HL-60 (cell line): Measurements from ENCODE around the gene COQ8B.
"Not testable (repeated sequence)": the region's sequence is repeated elsewhere in the genome, so short reads cannot be mapped to it uniquely, and the experiment has no call there.

Experiments used
- DNase-seq, 2 experiments: peaks; one replicate each; pipeline ENCODE4 v3.0.0-alpha.2; 2010 to 2020; ENCODE audit warnings: low read depth in 1 of 2, low spot score in 1 of 2
- H3K27ac ChIP-seq: fragments of 250-450 bp; sonication (Bioruptor Pico); replicated peaks from 2 replicates; pipeline ENCODE4 v1.5.1; 2020; ENCODE audit warnings: mild to moderate bottlenecking, moderate library complexity
- H3K27me3 ChIP-seq: fragments of 250-450 bp; sonication (Bioruptor Pico); 2 replicates; pipeline ENCODE4 v1.5.1; 2021; ENCODE audit warnings: mild to moderate bottlenecking, moderate library complexity; ENCODE audit not compliant: insufficient read depth, poor library complexity, severe bottlenecking
- H3K4me3 ChIP-seq: replicated peaks from 2 replicates; pipeline ENCODE4 v1.5.1; 2011; ENCODE audit warnings: mild to moderate bottlenecking, control low read depth, low read length; ENCODE audit not compliant: insufficient read depth
- CTCF ChIP-seq: IDR thresholded peaks from one replicate; pipeline ENCODE4 v1.5.1; 2011; ENCODE audit warnings: low read length, control low read depth, inconsistent platforms; ENCODE audit not compliant: insufficient read depth
- GABPA ChIP-seq: IDR thresholded peaks from 2 replicates; pipeline ENCODE4 v1.6.1; 2012; ENCODE audit warnings: low read depth
- POLR2AphosphoS5 ChIP-seq: IDR thresholded peaks from 2 replicates; pipeline ENCODE4 v1.6.1; 2012; ENCODE audit warnings: low read depth
- REST ChIP-seq: IDR thresholded peaks from 2 replicates; pipeline ENCODE4 v1.6.1; 2012; ENCODE audit warnings: low read depth; ENCODE audit not compliant: insufficient replicate concordance
- SPI1 ChIP-seq: IDR thresholded peaks from 2 replicates; pipeline ENCODE4 v1.6.1; 2012; ENCODE audit warnings: low read depth, mild to moderate bottlenecking, borderline replicate concordance

COQ8B gene

GRCh38 chr19:40659116-40659515 lies 57.6 kb downstream of the COQ8B start:
- H3K4me3 ChIP-seq, result no peak overlapping the region
- H3K27ac ChIP-seq, result no peak overlapping the region
- no peak for TF ChIP-seq GABPA
- no peak for TF ChIP-seq SPI1
- TF ChIP-seq POLR2AphosphoS5, result no peak
- TF ChIP-seq REST, result no peak
- TF ChIP-seq CTCF, result no peak
- no peaks in the 10 kb centered on the region for H3K27me3 ChIP-seq
- no peak for DNase-seq

- no peak overlapping the region for H3K4me3 ChIP-seq
- no peak for DNase-seq
- TF ChIP-seq GABPA, result no peak
- no peak overlapping the region for H3K27ac ChIP-seq
- H3K27me3 ChIP-seq, result no peaks in the 10 kb centered on the region
These were observed 58.7 kb downstream of the COQ8B start for GRCh38 chr19:40658031-40658430.

GRCh38 chr19:40655684-40656083 lies 61.0 kb downstream of the COQ8B start:
- DNase-seq, H3K27me3 ChIP-seq, H3K27ac ChIP-seq, H3K4me3 ChIP-seq: not testable (repeated sequence)

GRCh38 chr19:40652303-40652702 lies 64.4 kb downstream of the COQ8B start:
- H3K4me3 ChIP-seq, H3K27me3 ChIP-seq, DNase-seq, H3K27ac ChIP-seq: not testable (repeated sequence)

- H3K27ac ChIP-seq, result no peak overlapping the region
- no peaks in the 10 kb centered on the region for H3K27me3 ChIP-seq
- H3K4me3 ChIP-seq, result no peak overlapping the region
- TF ChIP-seq GABPA, result no peak
- no peak for TF ChIP-seq REST
- TF ChIP-seq POLR2AphosphoS5, result no peak
- no peak for TF ChIP-seq CTCF
- no peak for TF ChIP-seq SPI1
- no peak for DNase-seq
These were observed 65.9 kb downstream of the COQ8B start for GRCh38 chr19:40650749-40651305.

- H3K4me3 ChIP-seq, H3K27me3 ChIP-seq, H3K27ac ChIP-seq, DNase-seq: not testable (repeated sequence)
These were observed 66.6 kb downstream of the COQ8B start for GRCh38 chr19:40649903-40650675.
